Measurements from ENCODE around the gene RPL22L1.

Gene RPL22L1

DNA sequence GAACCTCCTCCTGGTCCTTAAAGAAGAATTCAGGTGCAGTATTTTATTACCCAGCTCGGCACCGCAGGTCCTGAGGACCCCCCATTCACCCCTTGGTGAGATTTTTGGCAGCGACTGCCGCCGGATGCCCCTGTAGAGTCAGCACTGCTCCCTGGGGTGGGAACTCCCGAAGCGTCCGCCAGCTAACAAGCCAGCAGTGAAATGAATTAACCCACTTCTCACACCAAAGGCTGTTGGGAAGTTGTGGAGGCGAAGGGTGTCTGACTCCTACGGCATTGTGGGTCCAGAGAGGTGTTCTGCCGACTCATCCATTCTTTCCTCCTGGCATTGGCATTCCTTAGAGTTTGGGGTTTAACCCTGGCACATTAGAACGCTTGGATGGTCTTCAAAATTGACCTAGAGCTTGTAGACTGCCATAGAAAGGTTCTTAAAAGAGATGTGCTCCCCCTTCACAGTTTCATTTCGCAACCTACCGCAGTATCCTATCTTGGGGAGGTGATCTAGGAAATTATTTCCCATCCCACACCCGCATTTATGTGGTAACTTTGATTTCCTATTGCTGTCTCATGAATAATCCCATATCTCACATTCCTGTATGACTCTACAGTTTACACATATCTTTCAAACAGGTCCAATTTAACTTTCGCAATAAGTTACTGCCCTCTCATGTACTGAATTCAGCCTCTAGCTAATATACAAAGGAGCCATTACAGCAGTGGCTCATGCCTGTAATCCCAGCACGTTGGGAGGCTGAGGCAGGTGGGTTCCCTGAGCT lies 39.3 kb upstream of the RPL22L1 start:
- Histone ChIP-seq H3K36me3 (no peaks in the 10 kb centered on the region), H3K9me3 (peaks cover 5% of the 10 kb centered on the region; the same call in 1 of the 2 replicates), H3K27me3 (no peaks in the 10 kb centered on the region), H3K4me1 (no peaks in the 10 kb centered on the region), H3K4me3 (ENCODE audit: low read depth, low read length) (peak overlapping the region; percentile 47)
- TF ChIP-seq CTCF (IDR thresholded peaks at IDR 0.05; ENCODE audit: low read depth, low read length): no peak
- no peak for DNase-seq

- Histone ChIP-seq H3K4me3 (ENCODE audit: low read depth, low read length) (peak within 1 kb of the TSS; percentile 78), H3K9me3 (peaks cover 5% of the 10 kb centered on the region; the same call in 1 of the 2 replicates), H3K4me1 (no peaks in the 10 kb centered on the region)
Observed at GRCh38 chr3:170908235-170909116, 38.5 kb upstream of the RPL22L1 start, which contains the start of gene EIF5A2. Gene EIF5A2, minus strand, starts transcription at chr3:170908637. Its CDS starts 831 bp downstream, at chr3:170907806.

GRCh38 chr3:170907637-170908234 lies 37.7 kb upstream of the RPL22L1 start:
- H3K4me1 ChIP-seq: no peaks in the 10 kb centered on the region
- H3K27me3 ChIP-seq: no peaks in the 10 kb centered on the region
- peak overlapping the region; percentile 78 for H3K4me3 ChIP-seq (ENCODE audit: low read depth, low read length)
- H3K36me3 ChIP-seq: no peaks in the 10 kb centered on the region
- peak; percentile 36 for DNase-seq
- no peak for TF ChIP-seq CTCF (IDR thresholded peaks at IDR 0.05; ENCODE audit: low read depth, low read length)
- H3K9me3 ChIP-seq: peaks cover 5% of the 10 kb centered on the region; the same call in 1 of the 2 replicates

More at GRCh38 chr3:170908235-170909116, 38.5 kb upstream of the RPL22L1 start, which contains the start of gene EIF5A2:
- DNase-seq: peak; percentile 100
- no peaks in the 10 kb centered on the region for H3K36me3 ChIP-seq
- no peaks in the 10 kb centered on the region for H3K27me3 ChIP-seq
- no peak for TF ChIP-seq CTCF (IDR thresholded peaks at IDR 0.05; ENCODE audit: low read depth, low read length)

GRCh38 chr3:170905862-170906261 lies 35.9 kb upstream of the RPL22L1 start:
- Histone ChIP-seq H3K4me1 (no peaks in the 10 kb centered on the region; the same call in 1 of the 2 replicates), H3K4me3 (ENCODE audit: low read depth, low read length) (no peak overlapping the region), H3K36me3 (no peaks in the 10 kb centered on the region), H3K9me3 (peaks cover 5% of the 10 kb centered on the region; the same call in 1 of the 2 replicates), H3K27me3 (no peaks in the 10 kb centered on the region)
- no peak for DNase-seq
- no peak for TF ChIP-seq CTCF (IDR thresholded peaks at IDR 0.05; ENCODE audit: low read depth, low read length)

- DNase-seq: no peak
- Histone ChIP-seq H3K27me3 (no peaks in the 10 kb centered on the region), H3K4me3 (ENCODE audit: low read depth, low read length) (no peak overlapping the region), H3K36me3 (no peaks in the 10 kb centered on the region), H3K4me1 (no peaks in the 10 kb centered on the region; the same call in 1 of the 2 replicates), H3K9me3 (no peaks in the 10 kb centered on the region)
- TF ChIP-seq CTCF (IDR thresholded peaks at IDR 0.05; ENCODE audit: low read depth, low read length): no peak
Observed at GRCh38 chr3:170903123-170903522, 33.1 kb upstream of the RPL22L1 start.

Data from BE2C (cell line).